HG03108 (cell line): ENCODE data around the gene HMG20A.
"Not testable (repeated sequence)": the region's sequence is repeated elsewhere in the genome, so short reads cannot be mapped to it uniquely, and the experiment has no call there.

Experiments used
- ATAC-seq: cut with Tn5 transposase; IDR thresholded peaks from one replicate; pipeline ENCODE4 v1.9.1; 2021; ENCODE audit warnings: moderate library complexity; ENCODE audit not compliant: unreplicated experiment

The HMG20A gene

DNA sequence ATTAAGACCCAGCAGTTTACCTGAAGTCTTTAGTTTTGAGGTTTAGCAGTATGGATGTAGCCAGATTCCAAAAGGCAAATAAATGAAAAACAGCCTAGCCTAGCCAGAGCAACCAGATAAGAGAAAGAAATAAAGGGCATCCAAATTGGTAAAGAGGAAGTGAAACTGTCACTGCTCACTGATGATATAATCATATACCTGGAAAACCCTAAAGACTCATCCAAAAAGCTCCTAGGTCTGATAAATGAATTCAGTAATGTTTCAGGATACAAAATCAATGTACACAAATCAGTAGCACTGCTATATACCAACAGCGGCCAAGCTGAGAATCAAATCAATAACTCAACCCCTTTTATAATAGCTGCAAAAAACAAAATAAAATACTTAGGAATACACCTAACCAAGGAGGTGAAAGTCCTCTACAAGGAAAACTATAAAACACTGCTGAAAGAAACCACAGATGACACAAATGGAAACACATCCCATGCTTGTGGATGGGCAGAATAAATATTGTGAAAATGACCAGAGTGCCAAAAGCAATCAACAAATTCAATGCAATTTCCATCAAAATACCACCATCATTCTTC is 14.4 kb upstream of the HMG20A start:
- not testable (repeated sequence) for ATAC-seq

GRCh38 chr15:77406846-77407245 is 13.8 kb upstream of the HMG20A start:
- ATAC-seq = no peak

- ATAC-seq = no peak
Measured at GRCh38 chr15:77409259-77410156, 11.2 kb upstream of the HMG20A start.

DNA sequence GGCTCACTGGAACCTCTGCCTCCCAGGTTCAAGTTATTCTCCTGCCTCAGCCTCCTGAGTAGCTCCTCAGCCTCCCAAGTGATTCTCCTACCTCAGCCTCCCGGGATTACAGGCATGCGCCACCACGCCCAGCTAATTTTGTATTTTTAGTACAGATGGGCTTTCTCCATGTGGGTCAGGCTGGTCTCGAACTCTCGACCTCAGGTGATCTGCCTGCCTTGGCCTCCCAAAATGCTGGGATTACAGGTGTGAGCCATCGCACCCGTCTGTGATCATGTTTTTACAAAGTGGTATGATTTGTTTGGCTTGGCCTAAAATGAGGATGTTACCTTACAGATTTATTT is 10.6 kb upstream of the HMG20A start:
- ATAC-seq = not testable (repeated sequence)

DNA sequence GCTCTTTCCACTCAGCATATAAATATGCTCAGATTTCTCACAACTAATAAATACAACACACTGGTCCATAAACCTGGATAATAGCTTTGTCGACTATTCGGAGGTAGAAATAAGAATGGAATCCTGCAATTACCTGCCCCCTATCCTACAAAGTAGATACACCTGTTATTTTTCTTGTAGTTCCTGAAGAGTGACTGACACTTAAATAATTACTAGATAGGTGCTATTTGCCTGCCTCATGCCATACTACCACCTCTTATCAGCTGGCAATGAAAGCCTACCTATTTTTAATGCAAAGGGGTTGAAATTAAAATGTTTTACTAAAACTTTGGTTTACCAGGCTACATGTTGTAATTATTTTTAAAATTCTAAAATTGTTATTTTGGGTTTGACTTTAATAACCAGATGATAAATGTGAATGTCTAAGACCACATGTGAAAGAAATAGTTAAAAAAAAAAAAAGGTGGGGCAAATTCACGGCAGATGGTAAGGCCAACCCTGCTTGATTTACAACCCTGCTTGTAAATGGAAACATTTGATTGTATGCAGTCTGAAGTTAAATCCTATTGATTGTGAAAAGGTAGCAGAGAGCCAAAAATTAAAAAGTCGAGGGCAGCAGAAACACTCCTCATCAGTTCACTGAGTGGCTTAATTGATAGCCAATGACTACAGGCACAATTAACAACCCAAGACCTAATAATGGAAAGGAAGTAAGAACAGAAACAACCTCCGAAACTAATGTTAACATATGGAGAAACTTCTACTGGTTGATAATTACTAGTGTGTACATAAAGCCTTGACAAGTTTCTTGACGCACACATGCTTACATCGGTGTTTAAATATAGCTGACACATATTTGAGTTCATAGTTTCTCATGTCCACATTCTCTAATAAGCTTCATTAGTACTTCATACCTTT is 9.7 kb upstream of the HMG20A start:
- no peak for ATAC-seq

DNA sequence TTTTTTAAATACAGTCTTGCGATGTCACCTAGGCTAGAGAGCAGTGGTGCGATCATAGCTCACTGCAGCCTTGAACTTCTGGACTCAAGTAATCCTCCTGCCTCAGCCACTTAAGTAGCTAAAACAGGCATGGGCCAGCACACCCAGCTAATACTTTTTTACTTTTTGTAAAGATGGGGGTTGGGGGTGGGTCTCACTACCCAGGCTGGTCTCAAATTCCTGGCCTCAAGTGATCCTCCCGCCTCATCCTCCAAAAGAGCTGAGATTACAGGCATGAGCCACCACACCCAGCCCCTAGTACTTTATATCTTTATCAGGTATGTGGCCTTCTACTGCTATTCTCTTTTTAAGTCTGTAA is 9.1 kb upstream of the HMG20A start:
- ATAC-seq = no peak

DNA sequence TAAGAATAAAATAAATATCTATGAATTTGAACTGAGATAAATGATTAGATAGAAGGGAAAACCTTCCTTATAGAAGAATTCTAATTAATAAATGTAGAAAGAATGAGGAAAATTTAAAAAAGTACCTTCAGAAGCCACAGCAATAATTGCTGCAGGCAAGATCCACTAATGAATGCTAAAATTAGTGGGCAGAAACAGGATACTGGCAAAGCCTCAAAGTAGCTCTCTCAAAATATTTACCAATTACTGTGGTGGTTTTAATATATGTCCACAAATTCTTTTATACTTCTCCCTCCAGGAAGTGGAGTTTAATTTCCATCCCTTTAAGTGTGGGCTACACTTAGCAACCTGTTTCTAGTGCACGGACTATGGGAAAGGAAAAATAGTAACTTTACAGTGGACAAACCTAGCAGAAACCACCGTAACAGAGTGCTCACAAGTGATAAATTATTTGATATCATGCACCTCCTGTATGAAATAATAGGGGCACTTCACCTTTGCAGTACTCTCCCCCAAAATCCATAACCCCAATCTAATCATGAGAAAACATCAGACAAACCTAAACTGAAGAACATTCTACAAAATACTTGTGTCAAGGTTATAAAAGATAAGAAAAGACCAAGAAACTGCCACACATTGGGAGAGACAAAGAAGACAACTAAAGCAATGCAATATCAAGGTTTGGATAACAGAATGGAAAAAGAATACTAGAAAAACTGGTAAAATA is 7.6 kb upstream of the HMG20A start:
- no peak for ATAC-seq

DNA sequence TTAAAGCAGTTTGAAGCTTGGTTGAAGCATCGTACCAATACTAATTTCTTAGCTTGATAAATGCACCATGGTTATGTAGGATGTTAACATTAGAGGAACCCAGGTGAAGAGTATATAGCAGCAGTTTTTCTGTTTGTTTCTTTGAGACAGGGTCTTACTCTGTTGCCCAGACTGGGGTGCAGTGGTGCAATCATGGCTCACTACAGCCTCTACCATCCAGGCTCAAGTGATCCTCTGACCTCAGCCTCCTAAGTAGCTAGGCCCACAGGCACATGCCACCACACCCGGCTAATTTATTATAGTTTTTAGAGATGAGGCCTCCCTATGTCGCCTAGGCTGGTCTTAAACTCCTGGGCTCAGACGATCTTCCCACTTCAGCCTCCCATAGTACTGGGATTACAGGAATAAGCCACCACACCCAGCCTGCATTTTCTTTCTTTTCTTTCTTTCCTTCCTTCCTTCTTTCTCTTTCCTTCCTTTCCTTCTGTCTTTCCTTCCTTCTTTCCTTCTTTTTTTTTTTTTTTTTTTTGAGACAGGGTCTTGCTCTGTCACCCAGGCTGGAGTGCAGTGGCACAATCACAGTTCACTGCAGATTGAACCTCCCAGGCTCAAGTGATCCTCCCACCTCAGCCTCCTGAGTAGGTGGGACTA is 6.9 kb upstream of the HMG20A start:
- ATAC-seq = no peak

DNA sequence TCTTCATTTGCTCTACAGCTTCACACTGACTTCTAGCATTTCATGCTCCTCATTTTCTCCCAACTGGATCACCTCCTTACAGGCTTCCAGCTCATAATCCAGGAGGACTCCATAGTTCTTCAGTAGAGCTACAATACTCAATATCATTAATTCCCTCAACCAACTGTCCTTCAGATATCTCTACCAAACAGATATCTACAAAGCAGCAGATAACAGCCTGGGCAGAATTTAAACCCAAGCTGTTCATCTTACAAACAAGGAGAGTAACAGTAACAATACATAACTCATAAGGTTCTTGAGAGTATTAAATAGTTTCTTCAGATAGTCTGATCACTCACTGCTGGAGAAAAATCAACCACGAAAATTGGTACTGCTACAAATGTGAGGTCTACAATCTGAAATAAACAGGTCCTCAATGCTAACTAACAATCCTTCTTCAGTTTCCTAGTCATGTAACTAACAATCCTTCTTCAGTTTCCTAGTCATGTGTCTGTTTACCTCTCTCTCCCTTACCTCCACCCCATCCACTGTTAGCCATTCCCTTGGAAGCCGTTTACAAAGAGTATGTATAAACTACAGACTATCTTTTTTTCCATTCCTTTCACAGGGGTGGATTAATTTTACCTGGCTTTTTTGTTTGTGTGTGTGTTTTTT is 5.8 kb upstream of the HMG20A start:
- ATAC-seq = no peak

- ATAC-seq = no peak
Measured at GRCh38 chr15:77415450-77416147, 5.1 kb upstream of the HMG20A start.

DNA sequence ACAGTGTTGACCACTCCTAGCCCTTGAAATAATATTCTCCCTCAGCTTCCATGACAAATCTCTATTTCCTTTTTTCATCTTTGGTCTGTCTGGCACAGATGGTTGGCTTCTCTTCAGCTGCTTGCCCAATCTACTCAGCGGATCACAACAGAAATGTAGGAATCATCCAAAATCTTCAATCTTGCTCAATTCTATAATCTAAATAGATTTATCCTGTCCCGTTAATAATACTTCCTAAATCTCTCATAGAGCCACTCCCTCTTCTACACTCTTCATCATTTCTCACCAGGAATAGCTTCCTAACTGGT is 4.6 kb upstream of the HMG20A start:
- ATAC-seq = no peak

DNA sequence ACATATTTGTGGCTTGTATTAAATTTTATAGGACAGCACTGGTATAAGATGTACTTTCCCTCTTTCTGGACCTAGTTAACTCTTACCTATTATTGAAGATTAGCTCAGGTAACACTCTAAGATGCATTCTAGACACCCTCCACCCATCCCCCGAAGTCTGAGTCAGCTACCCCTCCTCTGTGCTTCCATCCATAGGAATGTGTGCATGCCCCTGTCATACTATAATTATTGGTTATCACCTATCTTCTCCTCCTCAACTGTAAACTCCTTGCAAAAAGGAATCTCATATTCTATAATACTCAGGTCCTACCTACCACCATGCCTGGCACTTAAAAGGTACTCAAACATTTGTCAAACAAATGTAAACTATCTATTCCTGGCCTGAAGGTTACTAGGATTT is 3.7 kb upstream of the HMG20A start:
- no peak for ATAC-seq

DNA sequence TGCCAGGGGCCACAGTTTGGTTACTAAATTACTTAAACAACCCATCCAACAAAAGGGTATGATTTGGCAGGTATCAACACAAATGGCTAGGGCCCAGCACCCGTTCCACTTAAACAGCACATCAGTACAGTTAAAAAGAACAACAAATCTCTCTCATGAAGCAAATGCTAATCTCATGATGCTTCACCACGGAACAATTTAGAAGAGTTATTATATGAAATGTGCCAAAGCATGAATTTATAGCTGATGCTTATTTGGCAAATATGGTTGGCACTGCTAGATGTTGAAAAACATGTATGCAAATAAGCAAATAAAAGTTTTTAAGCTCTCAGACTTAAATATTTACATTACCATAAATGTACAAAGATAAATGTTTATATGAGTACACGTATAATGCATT is 3.1 kb upstream of the HMG20A start:
- no peak for ATAC-seq

DNA sequence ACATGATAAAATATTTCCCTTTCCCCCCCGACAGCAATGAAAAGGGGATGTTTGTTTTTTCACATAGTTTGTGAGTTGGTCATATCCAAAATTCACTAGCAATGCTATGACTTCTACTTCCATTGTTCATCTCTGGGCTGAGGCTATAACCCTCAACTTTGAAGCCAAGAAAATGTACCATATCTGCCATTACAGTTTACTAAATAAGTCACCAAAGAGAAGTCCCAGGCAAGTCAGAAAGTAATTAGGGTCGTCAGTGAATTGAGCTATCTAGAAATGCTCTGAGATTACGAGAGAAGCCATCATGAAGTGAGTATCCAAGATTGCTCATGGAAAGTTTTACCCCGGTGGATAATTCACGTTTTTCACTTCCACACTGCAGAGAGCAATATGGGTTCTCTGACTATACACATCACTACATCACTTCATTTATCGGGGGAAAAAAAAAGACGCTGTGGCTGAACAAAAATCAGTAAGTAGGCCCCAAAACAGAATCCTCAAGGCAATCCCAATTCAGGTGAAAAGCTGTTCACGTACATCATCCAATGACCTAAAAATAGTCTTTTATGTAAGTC is 2.2 kb upstream of the HMG20A start:
- ATAC-seq = no peak

DNA sequence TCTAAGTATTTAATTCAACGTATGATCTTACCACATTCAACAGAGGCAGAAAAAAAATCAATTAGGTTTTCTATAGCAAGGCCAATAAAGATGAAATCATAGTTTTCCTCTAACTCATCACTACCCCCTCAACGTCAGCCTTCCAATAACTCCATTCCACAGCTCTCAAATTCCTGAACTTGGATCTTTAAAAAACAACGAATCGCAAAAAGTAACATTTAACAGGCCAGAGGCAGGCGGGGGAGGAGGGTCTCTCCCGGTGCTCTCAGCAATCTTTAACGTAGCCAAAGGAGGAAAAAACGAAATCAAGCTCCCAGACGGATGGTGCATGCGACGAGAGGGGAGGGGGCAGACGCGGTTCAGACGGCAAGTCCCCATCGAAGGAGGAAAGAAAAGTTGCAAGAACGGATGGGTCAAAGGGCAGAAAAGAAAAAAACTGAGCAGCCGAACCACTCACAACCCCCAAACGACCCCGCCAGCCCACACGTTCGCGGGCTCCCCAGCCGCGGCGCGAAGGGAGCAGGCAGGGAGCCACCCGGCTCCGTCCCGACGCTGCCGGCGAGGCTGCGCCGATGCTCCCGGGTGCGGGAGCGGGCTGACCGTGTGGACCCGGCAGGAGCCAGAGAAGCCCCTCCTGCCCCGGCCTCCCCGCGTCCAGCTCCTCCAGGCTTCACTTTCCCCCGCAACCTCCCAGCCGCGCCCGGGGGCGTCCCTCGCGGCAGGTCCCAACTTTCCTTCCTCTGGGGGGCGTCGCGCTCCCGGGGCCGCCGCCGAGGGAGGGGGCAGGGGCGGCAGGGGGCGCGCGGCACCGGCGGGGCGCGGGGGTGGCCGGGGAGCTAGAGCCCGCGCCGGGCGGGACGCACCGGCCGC is 1.5 kb upstream of the HMG20A start:
- peak; percentile 20 for ATAC-seq

GRCh38 chr15:77419836-77420609 is 665 bp upstream of the HMG20A start, which contains the start of gene PEAK1:
Gene PEAK1, minus strand, starts transcription at chr15:77420104. Its CDS starts 238,178 bp downstream, at chr15:77181926.
- ATAC-seq = peak; percentile 84

- no peak for ATAC-seq
Measured at GRCh38 chr15:77421370-77421700, 647 bp downstream of the HMG20A start.

- no peak for ATAC-seq
Measured at GRCh38 chr15:77425104-77425503, 4.4 kb downstream of the HMG20A start.
